Mammary epithelial cell (primary cell): Measurements from ENCODE around the gene SCARB1.

Source experiments
- CTCF ChIP-seq, 2 donors: IDR thresholded peaks in 1 of 2; conservative IDR thresholded peaks in 1 of 2; 2 replicates each; pipeline ENCODE4 v1.5.1; 2011 to 2012; ENCODE audit warnings: inconsistent platforms in 2 of 2, low read length in 2 of 2, mild to moderate bottlenecking in 2 of 2, control low read depth in 1 of 2, low read depth in 1 of 2; ENCODE audit not compliant: insufficient read depth in 1 of 2; ENCODE audit errors: extremely low read depth in 1 of 2
- EZH2 ChIP-seq: IDR thresholded peaks from 2 replicates; pipeline ENCODE4 v1.6.1; 2012; ENCODE audit warnings: low read length, inconsistent platforms, borderline replicate concordance

DNA sequence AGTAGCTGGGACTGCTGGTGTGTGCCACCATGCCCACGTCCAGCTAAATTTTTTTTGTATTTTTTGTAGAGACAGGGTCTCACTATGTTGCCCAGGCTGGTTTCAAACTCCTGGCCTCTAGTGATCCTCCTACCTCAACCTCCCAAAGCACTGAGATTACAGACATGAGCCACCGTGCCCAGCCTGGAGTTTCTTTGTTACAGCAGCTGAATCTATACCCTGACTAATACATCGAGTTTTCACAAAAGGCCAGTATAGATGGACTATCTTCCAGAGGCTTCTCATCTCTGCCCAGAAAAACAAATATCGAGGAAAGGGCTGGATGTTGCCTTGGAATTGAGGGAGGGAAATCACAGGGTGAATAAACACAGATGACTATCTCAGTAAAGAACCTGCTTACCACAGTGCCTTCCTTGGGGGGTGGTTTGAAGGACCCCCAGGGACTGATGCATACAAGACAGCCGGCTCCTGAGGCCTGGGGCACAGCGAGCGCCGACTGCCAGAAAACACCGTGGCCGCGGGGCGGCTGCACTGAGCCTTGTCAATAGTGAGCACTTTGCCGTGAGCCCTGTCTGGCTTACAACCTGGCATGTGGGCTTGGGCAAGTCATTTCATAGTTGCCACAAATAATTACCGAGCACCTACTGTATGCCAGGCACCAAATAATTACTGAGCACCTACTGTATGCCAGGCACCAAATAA, 111.9 kb downstream of the SCARB1 start:
- TF ChIP-seq CTCF (conservative IDR thresholded peaks at IDR 0.05 in 1 of 2, IDR thresholded peaks at IDR 0.05 in 1 of 2; ENCODE audit: extremely low read depth in 1 of 2, insufficient read depth in 1 of 2, low read depth in 1 of 2, low read length in 2 of 2) (no peak), EZH2 (no peak)
